T-cell (primary cell): ENCODE results near the gene APOC4. TPM values are rescaled to one million over a fixed set of nuclear protein-coding genes. Genes with fewer than 3 reads are reported as not detected.

ENCODE experiments used
- ATAC-seq, 4 experiments: fragments of 200-7000 bp in 3 of 4; fragments of 150-1000 bp in 1 of 4; cut with Tn5 transposase; replicated peaks in 1 of 4; 1 replicate in 3 of 4; 2 replicates in 1 of 4; pipeline ENCODE4 v1.10.0; 2021; ENCODE audit warnings: moderate library complexity in 3 of 4, mild to moderate bottlenecking in 2 of 4, moderate number of reproducible peaks in 1 of 4
- CTCF ChIA-PET, 2 donors: fragments of 300-600 bp; sonication (Branson Sonifier 250); formaldehyde crosslinking; loops; one replicate each; lab custom pipeline; 2022; ENCODE audit warnings: antibody characterized with exemption in 2 of 2; lab: Charles Lee
- POLR2A ChIA-PET, 2 donors: fragments of 300-600 bp; sonication (Branson Sonifier 250); formaldehyde crosslinking; loops; one replicate each; lab custom pipeline; 2022; ENCODE audit warnings: antibody characterized with exemption in 2 of 2; lab: Charles Lee
- DNase-seq, 35 experiments: peaks; one replicate each; pipeline versions ENCODE4 v3.0.0 to v3.0.0-alpha.2; 2013 to 2023
- H3K27ac ChIP-seq: one replicate; pipeline ENCODE4 v1.5.1; 2013; ENCODE audit warnings: low read length
- H3K27me3 ChIP-seq, 2 experiments: replicated peaks in 1 of 2; 1 replicate in 1 of 2; 2 replicates in 1 of 2; pipeline versions ENCODE4 v1.6.1 to v1.7.0; 2013; ENCODE audit warnings: low read length in 1 of 2, mixed read lengths in 1 of 2; ENCODE audit not compliant: control insufficient read depth in 2 of 2, insufficient read depth in 2 of 2; ENCODE audit errors: extremely low read depth in 1 of 2
- H3K36me3 ChIP-seq, 2 donors: 1 replicate in 1 of 2; 2 replicates in 1 of 2; pipeline versions ENCODE4 v1.6.1 to v1.7.0; 2013; ENCODE audit warnings: low read length in 1 of 2; ENCODE audit not compliant: control insufficient read depth in 2 of 2, insufficient read depth in 1 of 2; ENCODE audit errors: extremely low read depth in 1 of 2
- H3K4me1 ChIP-seq, 2 experiments: 1 replicate in 1 of 2; 2 replicates in 1 of 2; pipeline versions ENCODE4 v1.6.1 to v1.7.0; 2013; ENCODE audit warnings: low read length in 2 of 2, mixed read lengths in 1 of 2; ENCODE audit not compliant: insufficient read depth in 2 of 2, control insufficient read depth in 1 of 2; ENCODE audit errors: extremely low read depth in 1 of 2
- H3K4me3 ChIP-seq, 2 donors: 1 replicate in 1 of 2; 2 replicates in 1 of 2; pipeline versions ENCODE4 v1.5.1 to v1.7.0; 2013; ENCODE audit warnings: mild to moderate bottlenecking in 2 of 2, low read length in 1 of 2, moderate library complexity in 1 of 2; ENCODE audit not compliant: control insufficient read depth in 1 of 2; ENCODE audit errors: extremely low read depth in 1 of 2
- H3K9me3 ChIP-seq: 2 replicates; pipeline ENCODE4 v1.7.0; 2013
- H3K27ac Mint-ChIP-seq, 2 donors: one replicate each; pipeline ENCODE4 v1.8.0; 2020 to 2021; ENCODE audit warnings: mild to moderate bottlenecking in 2 of 2, mixed read lengths in 2 of 2
- H3K27me3 Mint-ChIP-seq, 2 donors: one replicate each; pipeline ENCODE4 v1.8.0; 2021 to 2022; ENCODE audit warnings: mixed read lengths in 2 of 2
- H3K36me3 Mint-ChIP-seq: one replicate; pipeline ENCODE4 v1.8.0; 2021; ENCODE audit warnings: mixed read lengths
- H3K4me1 Mint-ChIP-seq, 3 donors: one replicate each; pipeline ENCODE4 v1.8.0; 2020 to 2022; ENCODE audit warnings: mixed read lengths in 3 of 3, mild to moderate bottlenecking in 1 of 3
- H3K4me3 Mint-ChIP-seq, 3 donors: one replicate each; pipeline ENCODE4 v1.8.0; 2020 to 2022; ENCODE audit warnings: mild to moderate bottlenecking in 3 of 3, mixed read lengths in 3 of 3, moderate library complexity in 3 of 3
- H3K9me3 Mint-ChIP-seq, 3 donors: one replicate each; pipeline ENCODE4 v1.8.0; 2020 to 2022; ENCODE audit warnings: mixed read lengths in 3 of 3
- WGBS: methylation state at CpG from one replicate; pipeline ENCODE4 v1.1.5; 2013; ENCODE audit warnings: missing lambda C conversion rate; ENCODE audit not compliant: insufficient coverage; 5-methylcytosine and 5-hydroxymethylcytosine counted together
- total RNA-seq, 35 experiments: library from RNA in 6 of 35; stranded (reverse) in 6 of 35; fragments of 120-200 nt in 1 of 35; gene quantifications; one replicate each; pipeline versions ENCODE4 v1.2.1 to v1.2.4 and lab custom pipeline; 2013 to 2026

APOC4 gene
- total RNA-seq, 5 donors from 2014 or later (not counting 1 experiment from before 2014, with no cell fraction given): not detected

DNA sequence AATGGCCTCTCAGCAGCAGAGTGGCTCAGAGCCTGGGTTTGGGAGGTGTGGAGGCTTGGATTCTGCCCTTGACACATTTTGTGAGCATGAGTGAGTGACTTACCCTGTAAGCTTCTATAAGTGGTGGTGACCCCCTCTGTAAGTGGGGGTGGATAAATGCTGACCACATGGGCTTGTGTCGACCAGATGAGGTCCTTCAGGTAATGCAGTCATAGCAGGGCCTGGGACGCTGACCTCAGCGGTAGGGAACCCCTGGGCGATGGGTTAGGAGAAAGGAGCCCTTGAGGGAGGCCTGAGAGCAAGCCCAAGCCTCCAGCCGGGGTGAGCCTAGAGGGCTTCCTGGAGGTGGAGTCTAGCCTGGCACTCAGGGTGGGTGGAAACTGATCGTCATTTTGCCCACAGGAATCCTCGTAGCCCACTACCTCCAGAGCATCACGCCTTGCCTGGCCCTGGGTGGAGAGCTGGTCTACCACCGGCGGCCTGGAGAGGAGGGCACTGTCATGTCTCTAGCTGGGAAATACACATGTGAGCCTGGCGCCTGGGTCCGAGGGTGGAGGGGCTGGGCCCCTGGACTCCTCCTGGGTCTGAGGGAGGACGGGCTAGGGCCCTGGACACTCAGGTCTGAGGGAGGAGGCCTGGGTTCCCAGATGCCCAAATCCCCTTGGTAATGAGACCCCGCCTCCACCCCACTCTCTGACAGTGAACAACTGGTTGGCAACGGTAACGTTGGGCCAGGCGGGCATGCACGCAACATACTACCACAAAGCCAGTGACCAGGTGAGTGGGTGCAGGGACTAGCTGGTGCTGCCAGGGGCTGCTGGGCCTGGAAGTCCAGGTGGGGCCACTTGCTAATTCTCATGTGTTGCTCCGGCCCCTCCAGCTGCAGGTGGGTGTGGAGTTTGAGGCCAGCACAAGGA, 41.5 kb upstream of the APOC4 start:
- DNase-seq: no peak
- POLR2A ChIA-PET: interaction anchor here in 1 of 2 donors (0.7 kb wide), 1 partner anchor 218 kb away, joined by 5 read pairs; no protein-coding TSS in a partner anchor
- Histone ChIP-seq H3K27ac (no peak overlapping the region), H3K4me3 (no peak overlapping the region), H3K4me1 (peaks cover 0 to 6% of the 10 kb centered on the region in 2 experiments), H3K36me3 (peaks cover 11 to 53% of the 10 kb centered on the region in 2 donors), H3K27me3 (peaks cover 0 to 18% of the 10 kb centered on the region in 2 experiments), H3K9me3 (no peaks in the 10 kb centered on the region)
- H3K36me3 Mint-ChIP-seq: peaks cover 26% of the 10 kb centered on the region
- H3K9me3 Mint-ChIP-seq: no peaks in the 10 kb centered on the region
- no peak for ATAC-seq
- WGBS: 92% methylated on average over 15 of the region's 19 CpGs
- no peak overlapping the region for H3K27ac Mint-ChIP-seq
- CTCF ChIA-PET: interaction anchor here in 1 of 2 donors (0.6 kb wide), 1 partner anchor 17 kb away, joined by 3 read pairs; no protein-coding TSS in a partner anchor
- H3K4me3 Mint-ChIP-seq: no peak overlapping the region
- H3K4me1 Mint-ChIP-seq: peaks cover 0 to 1% (median 0%) of the 10 kb centered on the region in 3 donors
- H3K27me3 Mint-ChIP-seq: peaks cover 0 to under 1% of the 10 kb centered on the region in 2 donors

- H3K9me3 Mint-ChIP-seq: no peaks in the 10 kb centered on the region
- Histone ChIP-seq H3K4me1 (peaks cover 0 to 17% of the 10 kb centered on the region in 2 experiments), H3K4me3 (no peak overlapping the region), H3K9me3 (no peaks in the 10 kb centered on the region), H3K27ac (no peak overlapping the region), H3K27me3 (peaks cover 0 to 45% of the 10 kb centered on the region in 2 experiments), H3K36me3 (peaks cover 11 to 29% of the 10 kb centered on the region in 2 donors)
- POLR2A ChIA-PET: no interaction called here
- WGBS: 100% methylated on average over 2 of the region's 15 CpGs
- H3K36me3 Mint-ChIP-seq: peaks cover 11% of the 10 kb centered on the region
- peak in 1 of 4 experiments; percentile 7 for ATAC-seq
- no peak overlapping the region for H3K4me3 Mint-ChIP-seq
- CTCF ChIA-PET: interaction anchor here in 1 of 2 donors (0.6 kb wide), 1 partner anchor 793 kb away, joined by 4 read pairs; no protein-coding TSS in a partner anchor
- no peak overlapping the region for H3K27ac Mint-ChIP-seq
- H3K4me1 Mint-ChIP-seq: peaks cover 8 to 12% (median 8%) of the 10 kb centered on the region in 3 donors
- DNase-seq: no peak
- H3K27me3 Mint-ChIP-seq: peaks cover 19 to 20% of the 10 kb centered on the region in 2 donors
These were observed 38.8 kb upstream of the APOC4 start for GRCh38 chr19:44903216-44903601.

DNA sequence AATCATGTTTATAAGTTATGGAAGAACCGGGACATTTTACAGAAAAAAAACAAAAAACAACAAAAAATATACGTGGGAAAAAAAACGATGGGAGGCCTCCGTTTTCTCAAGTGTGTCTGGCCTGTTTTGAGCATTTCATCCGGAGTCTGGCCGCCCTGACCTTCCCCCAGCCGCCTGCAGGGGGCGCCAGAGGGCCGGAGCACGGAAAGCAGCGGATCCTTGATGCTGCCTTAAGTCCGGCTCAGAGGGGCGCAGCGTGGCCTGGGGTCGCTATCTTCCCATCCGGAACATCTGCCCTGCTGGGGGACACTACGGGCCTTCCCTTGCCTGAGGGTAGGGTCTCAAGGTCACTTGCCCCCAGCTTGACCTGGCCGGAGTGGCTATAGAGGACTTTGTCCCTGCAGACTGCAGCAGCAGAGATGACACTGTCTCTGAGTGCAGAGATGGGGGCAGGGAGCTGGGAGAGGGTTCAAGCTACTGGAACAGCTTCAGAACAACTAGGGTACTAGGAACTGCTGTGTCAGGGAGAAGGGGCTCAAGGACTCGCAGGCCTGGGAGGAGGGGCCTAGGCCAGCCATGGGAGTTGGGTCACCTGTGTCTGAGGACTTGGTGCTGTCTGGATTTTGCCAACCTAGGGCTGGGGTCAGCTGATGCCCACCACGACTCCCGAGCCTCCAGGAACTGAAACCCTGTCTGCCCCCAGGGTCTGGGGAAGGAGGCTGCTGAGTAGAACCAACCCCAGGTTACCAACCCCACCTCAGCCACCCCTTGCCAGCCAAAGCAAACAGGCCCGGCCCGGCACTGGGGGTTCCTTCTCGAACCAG, 38.2 kb upstream of the APOC4 start:
- CTCF ChIA-PET: no interaction called here
- Mint-ChIP-seq H3K9me3 (no peaks in the 10 kb centered on the region), H3K36me3 (peaks cover 10% of the 10 kb centered on the region), H3K4me3 (no peak overlapping the region), H3K27ac (no peak overlapping the region), H3K27me3 (peaks cover 19 to 20% of the 10 kb centered on the region in 2 donors), H3K4me1 (peaks cover 8 to 12% (median 8%) of the 10 kb centered on the region in 3 donors)
- peaks cover 0 to 17% of the 10 kb centered on the region in 2 experiments for H3K4me1 ChIP-seq
- H3K27ac ChIP-seq: no peak overlapping the region
- H3K27me3 ChIP-seq: peaks cover 0 to 47% of the 10 kb centered on the region in 2 experiments
- POLR2A ChIA-PET: no interaction called here
- H3K36me3 ChIP-seq: peaks cover 11 to 28% of the 10 kb centered on the region in 2 donors
- H3K9me3 ChIP-seq: no peaks in the 10 kb centered on the region
- 36% methylated on average over 21 of the region's 24 CpGs for WGBS
- ATAC-seq (peak; percentile 57 to 74 (median 63)), DNase-seq (peak; percentile 19 to 80 (median 63))
- no peak overlapping the region for H3K4me3 ChIP-seq

- Histone ChIP-seq H3K4me3 (no peak overlapping the region), H3K27me3 (peaks cover 0 to 47% of the 10 kb centered on the region in 2 experiments), H3K9me3 (no peaks in the 10 kb centered on the region), H3K27ac (no peak overlapping the region), H3K4me1 (peaks cover 0 to 17% of the 10 kb centered on the region in 2 experiments), H3K36me3 (peaks cover 11 to 24% of the 10 kb centered on the region in 2 donors)
- Mint-ChIP-seq H3K4me1 (peaks cover 8 to 12% (median 8%) of the 10 kb centered on the region in 3 donors), H3K36me3 (peaks cover 10% of the 10 kb centered on the region), H3K27ac (no peak overlapping the region), H3K27me3 (peaks cover 19 to 23% of the 10 kb centered on the region in 2 donors), H3K9me3 (no peaks in the 10 kb centered on the region), H3K4me3 (no peak overlapping the region)
- POLR2A ChIA-PET: interaction anchor here in 1 of 2 donors (0.6 kb wide), 1 partner anchor 124 kb away, joined by 3 read pairs; no protein-coding TSS in a partner anchor
- 84% methylated on average over 10 of the region's 12 CpGs for WGBS
- DNase-seq (no peak), ATAC-seq (no peak)
- CTCF ChIA-PET: no interaction called here
These were observed 37.5 kb upstream of the APOC4 start for GRCh38 chr19:44904426-44904994.

DNA sequence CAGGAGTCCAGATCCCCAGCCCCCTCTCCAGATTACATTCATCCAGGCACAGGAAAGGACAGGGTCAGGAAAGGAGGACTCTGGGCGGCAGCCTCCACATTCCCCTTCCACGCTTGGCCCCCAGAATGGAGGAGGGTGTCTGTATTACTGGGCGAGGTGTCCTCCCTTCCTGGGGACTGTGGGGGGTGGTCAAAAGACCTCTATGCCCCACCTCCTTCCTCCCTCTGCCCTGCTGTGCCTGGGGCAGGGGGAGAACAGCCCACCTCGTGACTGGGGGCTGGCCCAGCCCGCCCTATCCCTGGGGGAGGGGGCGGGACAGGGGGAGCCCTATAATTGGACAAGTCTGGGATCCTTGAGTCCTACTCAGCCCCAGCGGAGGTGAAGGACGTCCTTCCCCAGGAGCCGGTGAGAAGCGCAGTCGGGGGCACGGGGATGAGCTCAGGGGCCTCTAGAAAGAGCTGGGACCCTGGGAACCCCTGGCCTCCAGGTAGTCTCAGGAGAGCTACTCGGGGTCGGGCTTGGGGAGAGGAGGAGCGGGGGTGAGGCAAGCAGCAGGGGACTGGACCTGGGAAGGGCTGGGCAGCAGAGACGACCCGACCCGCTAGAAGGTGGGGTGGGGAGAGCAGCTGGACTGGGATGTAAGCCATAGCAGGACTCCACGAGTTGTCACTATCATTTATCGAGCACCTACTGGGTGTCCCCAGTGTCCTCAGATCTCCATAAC, 36.4 kb upstream of the APOC4 start, which contains the start of gene APOE:
Gene APOE, plus strand, starts transcription at position 360 of the 724 bp plus-strand sequence. CDS start 829 bp downstream, outside the sequence.
- Mint-ChIP-seq H3K36me3 (peaks cover 7% of the 10 kb centered on the region), H3K27ac (no peak within 1 kb of the TSS), H3K9me3 (no peaks in the 10 kb centered on the region), H3K4me3 (peak within 1 kb of the TSS in 1 of 3 donors; percentile 43), H3K27me3 (peaks cover 19 to 23% of the 10 kb centered on the region in 2 donors), H3K4me1 (peaks cover 8 to 12% (median 8%) of the 10 kb centered on the region in 3 donors)
- peaks cover 0 to 17% of the 10 kb centered on the region in 2 experiments for H3K4me1 ChIP-seq
- 5% methylated on average over 16 of the region's 20 CpGs for WGBS
- H3K4me3 ChIP-seq: no peak within 1 kb of the TSS
- H3K36me3 ChIP-seq: peaks cover 6 to 14% of the 10 kb centered on the region in 2 donors
- ATAC-seq (no peak), DNase-seq (no peak)
- H3K27ac ChIP-seq: no peak within 1 kb of the TSS
- POLR2A ChIA-PET: interaction anchor here (0.6 to 0.8 kb wide), 4 partner anchors 10 to 123 kb away, joined by 3 to 17 read pairs (median 4); no protein-coding TSS in a partner anchor
- H3K27me3 ChIP-seq: peaks cover 0 to 51% of the 10 kb centered on the region in 2 experiments
- H3K9me3 ChIP-seq: no peaks in the 10 kb centered on the region
- CTCF ChIA-PET: interaction anchor here (0.6 to 0.8 kb wide), 2 partner anchors 49 to 280 kb away, joined by 3 to 5 read pairs; no protein-coding TSS in a partner anchor
